ENCODE measurements around the gene PCSK2. TPM values are rescaled to one million over a fixed set of nuclear protein-coding genes. Genes with fewer than 3 reads are reported as not detected.

PCSK2 gene
- total RNA-seq, 2 experiments from 2014 or later, result not detected

DNA sequence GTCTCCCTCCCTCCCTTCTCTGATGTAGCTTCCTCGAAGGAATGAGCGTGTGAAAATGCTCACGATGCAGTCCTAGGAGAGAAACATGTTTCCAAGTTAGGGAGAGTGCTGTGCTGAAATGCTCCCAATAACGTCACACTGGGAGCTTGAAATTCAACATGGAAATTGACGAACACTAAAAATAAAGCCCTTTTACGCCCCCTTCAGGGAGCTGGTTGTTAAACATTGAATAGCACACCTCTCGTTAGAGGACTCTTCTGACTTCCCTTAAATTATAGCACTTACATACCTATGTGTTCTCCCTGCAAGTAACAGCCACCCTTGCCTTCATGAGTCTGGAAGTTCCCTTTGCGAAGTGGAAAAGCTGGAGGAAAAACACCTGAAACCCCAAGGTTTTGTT is 215.7 kb downstream of the PCSK2 start:
- H3K79me2 ChIP-seq (ENCODE audit: insufficient read depth, low read depth, low read length), result no peaks in the 10 kb centered on the region
- H3K4me3 ChIP-seq (ENCODE audit: low read depth, low read length, poor library complexity, severe bottlenecking), result no peak overlapping the region
- H3K36me3 ChIP-seq (ENCODE audit: insufficient read depth, low read length), result no peaks in the 10 kb centered on the region
- H3K9me2 ChIP-seq (ENCODE audit: insufficient read depth, low read length), result no peaks in the 10 kb centered on the region
- ChIA-PET POLR2A (no interaction called here), CTCF (ENCODE audit: unreplicated experiment) (no interaction called here)
- intact Hi-C loops (cut with micrococcal nuclease; ENCODE audit: unreplicated experiment), result no loop called here
- H2AFZ ChIP-seq (ENCODE audit: low read length), result no peak overlapping the region
- no TSS peak for BruUV-seq (replicated peaks)
- H3K4me2 ChIP-seq (ENCODE audit: low read length), result no peak overlapping the region
- DNase-seq (ENCODE audit: low spot score), result peak; percentile 4
- no peaks in the 10 kb centered on the region for H3K4me1 ChIP-seq (ENCODE audit: insufficient read depth, low read length, poor library complexity, severe bottlenecking)
- no peak for TF ChIP-seq EZH2phosphoT487 (IDR thresholded peaks at IDR 0.05; ENCODE audit: borderline replicate concordance, low read depth, low read length)
- TF ChIP-seq, protein P1, sequence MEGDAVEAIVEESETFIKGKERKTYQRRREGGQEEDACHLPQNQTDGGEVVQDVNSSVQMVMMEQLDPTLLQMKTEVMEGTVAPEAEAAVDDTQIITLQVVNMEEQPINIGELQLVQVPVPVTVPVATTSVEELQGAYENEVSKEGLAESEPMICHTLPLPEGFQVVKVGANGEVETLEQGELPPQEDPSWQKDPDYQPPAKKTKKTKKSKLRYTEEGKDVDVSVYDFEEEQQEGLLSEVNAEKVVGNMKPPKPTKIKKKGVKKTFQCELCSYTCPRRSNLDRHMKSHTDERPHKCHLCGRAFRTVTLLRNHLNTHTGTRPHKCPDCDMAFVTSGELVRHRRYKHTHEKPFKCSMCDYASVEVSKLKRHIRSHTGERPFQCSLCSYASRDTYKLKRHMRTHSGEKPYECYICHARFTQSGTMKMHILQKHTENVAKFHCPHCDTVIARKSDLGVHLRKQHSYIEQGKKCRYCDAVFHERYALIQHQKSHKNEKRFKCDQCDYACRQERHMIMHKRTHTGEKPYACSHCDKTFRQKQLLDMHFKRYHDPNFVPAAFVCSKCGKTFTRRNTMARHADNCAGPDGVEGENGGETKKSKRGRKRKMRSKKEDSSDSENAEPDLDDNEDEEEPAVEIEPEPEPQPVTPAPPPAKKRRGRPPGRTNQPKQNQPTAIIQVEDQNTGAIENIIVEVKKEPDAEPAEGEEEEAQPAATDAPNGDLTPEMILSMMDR (conservative IDR thresholded peaks at IDR 0.05; ENCODE audit: low read length), result peak; percentile 50
- no peaks in the 10 kb centered on the region for H3K9me3 ChIP-seq (ENCODE audit: low read length)
- no peaks in the 10 kb centered on the region for H4K20me1 ChIP-seq (ENCODE audit: insufficient read depth, low read length)
- H3K27ac ChIP-seq (ENCODE audit: low read depth, low read length, poor library complexity, severe bottlenecking), result no peak overlapping the region

DNA sequence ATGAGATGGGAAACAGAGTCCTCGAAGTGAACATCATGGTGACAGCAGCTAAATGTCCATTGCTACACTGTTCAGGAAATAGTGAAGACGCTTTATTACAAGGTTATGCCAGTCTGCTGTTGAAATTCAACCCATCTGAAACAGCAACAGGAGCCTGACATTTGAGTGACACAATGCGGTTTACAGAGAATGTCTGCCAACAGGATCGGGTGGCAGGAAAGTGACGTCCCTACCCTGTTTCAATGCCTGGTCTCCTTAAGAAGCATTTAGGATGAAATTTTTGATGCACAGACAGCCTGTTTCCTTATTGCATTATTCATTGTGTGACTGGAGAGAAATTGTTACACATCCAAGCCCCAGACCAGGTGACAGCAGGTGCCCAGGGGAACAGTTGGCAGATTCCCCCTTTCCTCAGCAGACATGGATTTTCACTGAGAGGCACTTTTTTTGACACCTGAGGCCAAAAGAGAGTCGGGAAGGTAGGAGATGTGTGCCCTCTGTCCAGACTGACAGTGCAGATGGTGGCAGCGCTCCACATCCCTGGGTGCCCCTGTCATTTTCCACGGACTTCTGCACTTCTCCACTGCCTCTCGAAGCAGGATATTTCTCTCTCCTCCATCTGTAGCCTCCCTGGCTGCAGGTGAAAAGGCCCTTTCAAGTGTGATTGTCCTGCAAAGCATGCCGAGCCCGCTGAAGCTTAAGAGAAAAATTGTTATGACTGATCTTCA is 216.5 kb downstream of the PCSK2 start:
- intact Hi-C loops (cut with micrococcal nuclease; ENCODE audit: unreplicated experiment), result no loop called here
- CTCF ChIA-PET (ENCODE audit: unreplicated experiment), result no interaction called here
- H3K4me2 ChIP-seq (ENCODE audit: low read length), result no peak overlapping the region
- TF ChIP-seq, protein P1 (conservative IDR thresholded peaks at IDR 0.05; ENCODE audit: low read length), result no peak
- no peak for TF ChIP-seq EZH2phosphoT487 (IDR thresholded peaks at IDR 0.05; ENCODE audit: borderline replicate concordance, low read depth, low read length)
- POLR2A ChIA-PET, result no interaction called here
- H3K4me1 ChIP-seq (ENCODE audit: insufficient read depth, low read length, poor library complexity, severe bottlenecking), result no peaks in the 10 kb centered on the region
- DNase-seq (ENCODE audit: low spot score), result no peak
- no peaks in the 10 kb centered on the region for H3K9me2 ChIP-seq (ENCODE audit: insufficient read depth, low read length)
- BruUV-seq (replicated peaks), result no TSS peak
- no peak overlapping the region for H3K27ac ChIP-seq (ENCODE audit: low read depth, low read length, poor library complexity, severe bottlenecking)
- H3K36me3 ChIP-seq (ENCODE audit: insufficient read depth, low read length), result no peaks in the 10 kb centered on the region
- H4K20me1 ChIP-seq (ENCODE audit: insufficient read depth, low read length), result no peaks in the 10 kb centered on the region
- no peak overlapping the region for H3K4me3 ChIP-seq (ENCODE audit: low read depth, low read length, poor library complexity, severe bottlenecking)
- H3K9me3 ChIP-seq (ENCODE audit: low read length), result no peaks in the 10 kb centered on the region
- H3K79me2 ChIP-seq (ENCODE audit: insufficient read depth, low read depth, low read length), result no peaks in the 10 kb centered on the region
- H2AFZ ChIP-seq (ENCODE audit: low read length), result no peak overlapping the region

DNA sequence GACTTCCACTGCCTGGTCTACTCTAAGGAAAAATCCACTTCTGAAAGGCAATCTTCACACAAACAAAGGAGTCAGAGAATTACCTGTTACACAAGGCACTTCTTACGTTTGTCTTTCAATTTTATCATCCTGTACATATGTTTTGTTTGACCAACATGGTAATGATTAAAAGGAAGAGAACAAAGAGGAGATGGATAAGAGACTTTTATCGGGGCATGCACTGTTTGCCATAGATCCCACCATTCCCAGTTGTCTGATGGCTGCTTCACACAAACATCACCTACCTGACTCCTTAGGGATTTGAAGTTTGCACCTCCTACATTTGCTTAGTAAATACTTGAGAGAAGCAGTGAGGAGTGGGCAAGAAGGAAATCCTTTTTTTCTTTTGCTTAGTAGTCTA is 217.3 kb downstream of the PCSK2 start:
- BruUV-seq (replicated peaks), result no TSS peak
- intact Hi-C loops (cut with micrococcal nuclease; ENCODE audit: unreplicated experiment), result no loop called here
- Histone ChIP-seq H3K79me2 (ENCODE audit: insufficient read depth, low read depth, low read length) (no peaks in the 10 kb centered on the region), H3K36me3 (ENCODE audit: insufficient read depth, low read length) (no peaks in the 10 kb centered on the region), H3K4me2 (ENCODE audit: low read length) (no peak overlapping the region), H3K27ac (ENCODE audit: low read depth, low read length, poor library complexity, severe bottlenecking) (no peak overlapping the region), H3K9me3 (ENCODE audit: low read length) (no peaks in the 10 kb centered on the region), H3K9me2 (ENCODE audit: insufficient read depth, low read length) (no peaks in the 10 kb centered on the region), H3K4me1 (ENCODE audit: insufficient read depth, low read length, poor library complexity, severe bottlenecking) (no peaks in the 10 kb centered on the region), H3K4me3 (ENCODE audit: low read depth, low read length, poor library complexity, severe bottlenecking) (no peak overlapping the region), H4K20me1 (ENCODE audit: insufficient read depth, low read length) (no peaks in the 10 kb centered on the region), H2AFZ (ENCODE audit: low read length) (no peak overlapping the region)
- TF ChIP-seq EZH2phosphoT487 (IDR thresholded peaks at IDR 0.05; ENCODE audit: borderline replicate concordance, low read depth, low read length), result no peak
- TF ChIP-seq, protein P1 (conservative IDR thresholded peaks at IDR 0.05; ENCODE audit: low read length), result no peak
- CTCF ChIA-PET (ENCODE audit: unreplicated experiment), result no interaction called here
- no peak for DNase-seq (ENCODE audit: low spot score)
- POLR2A ChIA-PET, result no interaction called here
